ENCODE measurements around the gene ABLIM3.

The ABLIM3 gene

GRCh38 chr5:149157330-149157729, 16.0 kb downstream of the ABLIM3 start:
- no peak for DNase-seq (ENCODE audit: low read depth)
- TF ChIP-seq CTCF (IDR thresholded peaks at IDR 0.05; ENCODE audit: low read depth, low read length, missing control alignments) = no peak
- H3K4me3 ChIP-seq (ENCODE audit: low read depth, low read length) = no peak overlapping the region

- no peak overlapping the region for H3K4me3 ChIP-seq (ENCODE audit: low read depth, low read length)
- TF ChIP-seq CTCF (IDR thresholded peaks at IDR 0.05; ENCODE audit: low read depth, low read length, missing control alignments) = no peak
- no peak for DNase-seq (ENCODE audit: low read depth)
Observed at GRCh38 chr5:149160291-149160787, 19.0 kb downstream of the ABLIM3 start.

- no peak overlapping the region for H3K4me3 ChIP-seq (ENCODE audit: low read depth, low read length)
- DNase-seq (ENCODE audit: low read depth) = no peak
- no peak for TF ChIP-seq CTCF (IDR thresholded peaks at IDR 0.05; ENCODE audit: low read depth, low read length, missing control alignments)
Observed at GRCh38 chr5:149161026-149161687, 19.9 kb downstream of the ABLIM3 start.

- no peak for TF ChIP-seq CTCF (IDR thresholded peaks at IDR 0.05; ENCODE audit: low read depth, low read length, missing control alignments)
- DNase-seq (ENCODE audit: low read depth) = no peak
- no peak overlapping the region for H3K4me3 ChIP-seq (ENCODE audit: low read depth, low read length)
Observed at GRCh38 chr5:149161850-149162249, 20.6 kb downstream of the ABLIM3 start.

GRCh38 chr5:149162401-149163084, 21.2 kb downstream of the ABLIM3 start:
- TF ChIP-seq CTCF (IDR thresholded peaks at IDR 0.05; ENCODE audit: low read depth, low read length, missing control alignments) = no peak
- H3K4me3 ChIP-seq (ENCODE audit: low read depth, low read length) = no peak overlapping the region
- no peak for DNase-seq (ENCODE audit: low read depth)

- no peak for TF ChIP-seq CTCF (IDR thresholded peaks at IDR 0.05; ENCODE audit: low read depth, low read length, missing control alignments)
- H3K4me3 ChIP-seq (ENCODE audit: low read depth, low read length) = no peak overlapping the region
- DNase-seq (ENCODE audit: low read depth) = no peak
Observed at GRCh38 chr5:149164731-149165130, 23.4 kb downstream of the ABLIM3 start.
